Measurements from ENCODE around the gene DGCR2.

DNA sequence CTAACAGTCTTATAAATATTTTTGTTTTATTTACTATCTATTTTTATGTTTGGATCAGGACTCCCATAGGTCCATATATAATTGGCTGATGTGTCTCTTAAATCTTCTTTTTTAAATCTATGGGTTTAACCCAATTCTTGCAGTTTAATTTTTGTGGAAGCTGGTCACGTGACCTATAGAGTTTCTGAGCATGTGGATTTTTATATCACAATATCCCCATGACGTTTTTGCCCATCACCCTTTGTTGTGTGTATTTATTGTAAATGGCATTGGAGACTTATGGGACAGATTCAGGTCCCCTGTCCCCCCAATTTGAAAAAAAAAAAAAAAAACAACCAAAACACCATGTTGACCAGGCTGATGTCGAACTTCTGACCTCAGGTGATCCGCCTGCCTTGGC, 107.3 kb downstream of the DGCR2 start:
- TF ChIP-seq, protein P1, sequence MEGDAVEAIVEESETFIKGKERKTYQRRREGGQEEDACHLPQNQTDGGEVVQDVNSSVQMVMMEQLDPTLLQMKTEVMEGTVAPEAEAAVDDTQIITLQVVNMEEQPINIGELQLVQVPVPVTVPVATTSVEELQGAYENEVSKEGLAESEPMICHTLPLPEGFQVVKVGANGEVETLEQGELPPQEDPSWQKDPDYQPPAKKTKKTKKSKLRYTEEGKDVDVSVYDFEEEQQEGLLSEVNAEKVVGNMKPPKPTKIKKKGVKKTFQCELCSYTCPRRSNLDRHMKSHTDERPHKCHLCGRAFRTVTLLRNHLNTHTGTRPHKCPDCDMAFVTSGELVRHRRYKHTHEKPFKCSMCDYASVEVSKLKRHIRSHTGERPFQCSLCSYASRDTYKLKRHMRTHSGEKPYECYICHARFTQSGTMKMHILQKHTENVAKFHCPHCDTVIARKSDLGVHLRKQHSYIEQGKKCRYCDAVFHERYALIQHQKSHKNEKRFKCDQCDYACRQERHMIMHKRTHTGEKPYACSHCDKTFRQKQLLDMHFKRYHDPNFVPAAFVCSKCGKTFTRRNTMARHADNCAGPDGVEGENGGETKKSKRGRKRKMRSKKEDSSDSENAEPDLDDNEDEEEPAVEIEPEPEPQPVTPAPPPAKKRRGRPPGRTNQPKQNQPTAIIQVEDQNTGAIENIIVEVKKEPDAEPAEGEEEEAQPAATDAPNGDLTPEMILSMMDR (IDR thresholded peaks at IDR 0.05 in 2 of 3, conservative IDR thresholded peaks at IDR 0.05 in 1 of 3; ENCODE audit: control insufficient read depth in 2 of 3, extremely low read depth in 1 of 3, insufficient read depth in 1 of 3, low read depth in 3 of 3, low read length in 3 of 3): no peak
- TF ChIP-seq ATF7 (IDR thresholded peaks at IDR 0.05; ENCODE audit: low read depth) (no peak), FOXM1 (IDR thresholded peaks at IDR 0.05; ENCODE audit: low read depth, low read length) (no peak)
